WTC11 (cell line): ENCODE measurements around the gene MEGF9. TPM values are rescaled to one million over a fixed set of nuclear protein-coding genes. Genes with fewer than 3 reads are reported as not detected.

Experiments used
- ATAC-seq: fragments of 200-7000 bp; cut with Tn5 transposase; 2 replicates; pipeline ENCODE4 v1.10.0; 2021; ENCODE audit warnings: mild to moderate bottlenecking, moderate library complexity
- CTCF ChIA-PET: fragments of 300-600 bp; sonication (Branson Sonifier 250); formaldehyde crosslinking; loops from one replicate; lab custom pipeline; 2021; ENCODE audit warnings: antibody characterized with exemption; lab: Charles Lee
- POLR2A ChIA-PET: fragments of 350-600 bp; sonication (Branson Sonifier 250); formaldehyde crosslinking; loops from one replicate; lab custom pipeline; 2021; ENCODE audit warnings: antibody characterized with exemption; lab: Charles Lee
- DNase-seq: peaks from one replicate; pipeline ENCODE4 v3.0.0; 2021; ENCODE audit warnings: low spot score
- H3K27ac Mint-ChIP-seq: 2 replicates; pipeline ENCODE4 v1.8.0; 2021; ENCODE audit warnings: mixed read lengths
- H3K27me3 Mint-ChIP-seq: 2 replicates; pipeline ENCODE4 v1.8.0; 2021; ENCODE audit warnings: low read depth, mild to moderate bottlenecking, moderate library complexity, mixed read lengths
- H3K36me3 Mint-ChIP-seq: 2 replicates; pipeline ENCODE4 v1.8.0; 2021; ENCODE audit warnings: mixed read lengths
- H3K4me1 Mint-ChIP-seq: 2 replicates; pipeline ENCODE4 v1.8.0; 2022; ENCODE audit warnings: mixed read lengths
- H3K4me3 Mint-ChIP-seq: 2 replicates; pipeline ENCODE4 v1.8.0; 2021; ENCODE audit warnings: mild to moderate bottlenecking, moderate library complexity, mixed read lengths
- H3K9me3 Mint-ChIP-seq: 2 replicates; pipeline ENCODE4 v1.8.0; 2021; ENCODE audit warnings: mixed read lengths
- ATF3 ChIP-seq: sonication (generic); formaldehyde crosslinking; conservative IDR thresholded peaks from 2 replicates; pipeline ENCODE4 v1.8.1; 2022; ENCODE audit warnings: mild to moderate bottlenecking, missing genetic modification reagents
- EMX1 ChIP-seq: fragments of 250-450 bp; sonication (Bioruptor Pico); IDR thresholded peaks from 2 replicates; pipeline ENCODE4 v1.8.0; 2021; ENCODE audit warnings: mild to moderate bottlenecking
- ERG ChIP-seq: fragments of 250-450 bp; sonication (Bioruptor Pico); IDR thresholded peaks from 2 replicates; pipeline ENCODE4 v1.8.0; 2021; ENCODE audit warnings: mild to moderate bottlenecking
- FOXK1 ChIP-seq: sonication (generic); formaldehyde crosslinking; IDR thresholded peaks from 2 replicates; pipeline ENCODE4 v1.8.0; 2022; ENCODE audit warnings: mild to moderate bottlenecking, moderate library complexity, missing genetic modification reagents
- HMGA2 ChIP-seq: fragments of 250-450 bp; sonication (Bioruptor Pico); IDR thresholded peaks from 2 replicates; pipeline ENCODE4 v1.4.0; 2021; ENCODE audit warnings: mild to moderate bottlenecking, moderate library complexity
- KAT7 ChIP-seq: sonication (generic); formaldehyde crosslinking; IDR thresholded peaks from 2 replicates; pipeline ENCODE4 v1.8.1; 2023; ENCODE audit warnings: missing genetic modification reagents, mild to moderate bottlenecking, borderline replicate concordance
- MLX ChIP-seq: sonication (generic); formaldehyde crosslinking; IDR thresholded peaks from 2 replicates; pipeline ENCODE4 v1.8.1; 2023; ENCODE audit warnings: mild to moderate bottlenecking, missing genetic modification reagents, moderate library complexity
- NR2C2 ChIP-seq: sonication (generic); formaldehyde crosslinking; IDR thresholded peaks from 2 replicates; pipeline ENCODE4 v1.8.0; 2022; ENCODE audit warnings: mild to moderate bottlenecking, missing genetic modification reagents
- RORB ChIP-seq: fragments of 250-450 bp; sonication (Bioruptor Pico); IDR thresholded peaks from 2 replicates; pipeline ENCODE4 v1.9.0; 2021; ENCODE audit warnings: mild to moderate bottlenecking
- STAT6 ChIP-seq: sonication (generic); formaldehyde crosslinking; conservative IDR thresholded peaks from 2 replicates; pipeline ENCODE4 v1.8.1; 2023; ENCODE audit warnings: mild to moderate bottlenecking, low read depth, missing genetic modification reagents, moderate library complexity
- TCF7 ChIP-seq: sonication (generic); formaldehyde crosslinking; IDR thresholded peaks from 2 replicates; pipeline ENCODE4 v1.8.0; 2022; ENCODE audit warnings: mild to moderate bottlenecking, low read depth, missing genetic modification reagents, moderate library complexity
- USF2 ChIP-seq: sonication (generic); formaldehyde crosslinking; IDR thresholded peaks from 2 replicates; pipeline ENCODE4 v1.8.1; 2023; ENCODE audit warnings: mild to moderate bottlenecking, missing genetic modification reagents, moderate library complexity
- ZBTB43 ChIP-seq: sonication (generic); formaldehyde crosslinking; IDR thresholded peaks from 2 replicates; pipeline ENCODE4 v1.8.1; 2023; ENCODE audit warnings: mild to moderate bottlenecking, missing genetic modification reagents
- ZMAT4 ChIP-seq: fragments of 250-450 bp; sonication (Bioruptor Pico); IDR thresholded peaks from 2 replicates; pipeline ENCODE4 v1.9.0; 2021; ENCODE audit warnings: mild to moderate bottlenecking
- ZNF396 ChIP-seq: fragments of 250-450 bp; sonication (Bioruptor Pico); IDR thresholded peaks from 2 replicates; pipeline ENCODE4 v1.8.0; 2021; ENCODE audit warnings: mild to moderate bottlenecking, moderate library complexity, borderline replicate concordance
- ZNF425 ChIP-seq: fragments of 250-450 bp; sonication (Bioruptor Pico); conservative IDR thresholded peaks from 2 replicates; pipeline ENCODE4 v1.9.0; 2021; ENCODE audit warnings: mild to moderate bottlenecking
- ZNF512 ChIP-seq: sonication (generic); formaldehyde crosslinking; IDR thresholded peaks from 2 replicates; pipeline ENCODE4 v1.8.1; 2022; ENCODE audit warnings: missing genetic modification reagents, borderline replicate concordance
- total RNA-seq: library from RNA; stranded (reverse); gene quantifications from 3 replicates; pipeline ENCODE4 v1.2.3, GENCODE V29; 2021

MEGF9 gene
- total RNA-seq, 1 experiment from 2014 or later = 0.92 TPM

- ATAC-seq = no peak
- ChIA-PET CTCF (interaction anchor here (0.6 to 3.0 kb wide), 2 partner anchors 11 to 149 kb away, joined by 5 to 13 read pairs; no protein-coding TSS in a partner anchor), POLR2A (no interaction called here)
- no peak overlapping the region for H3K27ac Mint-ChIP-seq
- H3K4me3 Mint-ChIP-seq = no peak overlapping the region
- no peaks in the 10 kb centered on the region for H3K36me3 Mint-ChIP-seq
- no peaks in the 10 kb centered on the region for H3K27me3 Mint-ChIP-seq
- H3K4me1 Mint-ChIP-seq = no peaks in the 10 kb centered on the region
- DNase-seq = no peak
- peaks cover 7% of the 10 kb centered on the region; the same call in 1 of the 2 replicates for H3K9me3 Mint-ChIP-seq
- no peak for TF ChIP-seq USF2 (CRISPR knock-in tag)
- TF ChIP-seq HMGA2 (CRISPR knock-in tag) = no peak
- no peak for TF ChIP-seq KAT7 (CRISPR knock-in tag)
These were observed 26.9 kb upstream of the MEGF9 start for GRCh38 chr9:120741191-120741590.

- Mint-ChIP-seq H3K4me3 (no peak overlapping the region), H3K9me3 (peaks cover under 1% of the 10 kb centered on the region; the same call in 1 of the 2 replicates), H3K36me3 (no peaks in the 10 kb centered on the region), H3K4me1 (no peaks in the 10 kb centered on the region), H3K27ac (no peak overlapping the region), H3K27me3 (no peaks in the 10 kb centered on the region)
- ATAC-seq = no peak
- no peak for DNase-seq
- POLR2A ChIA-PET = no interaction called here
- TF ChIP-seq HMGA2 (CRISPR knock-in tag) = no peak
- no peak for TF ChIP-seq MLX (CRISPR knock-in tag)
- no peak for TF ChIP-seq ZMAT4 (CRISPR knock-in tag)
- no peak for TF ChIP-seq ZBTB43 (CRISPR knock-in tag)
- no peak for TF ChIP-seq FOXK1 (CRISPR knock-in tag)
- no peak for TF ChIP-seq ZNF425 (CRISPR knock-in tag)
- TF ChIP-seq ZNF396 = no peak
- CTCF ChIA-PET = interaction anchor here (0.6 to 3.0 kb wide), 2 partner anchors 10 to 267 kb away, joined by 3 to 13 read pairs; no protein-coding TSS in a partner anchor
These were observed 25.9 kb upstream of the MEGF9 start for GRCh38 chr9:120740132-120740531.

- Mint-ChIP-seq H3K36me3 (no peaks in the 10 kb centered on the region), H3K27ac (no peak overlapping the region), H3K4me1 (no peaks in the 10 kb centered on the region), H3K4me3 (no peak overlapping the region), H3K9me3 (no peaks in the 10 kb centered on the region), H3K27me3 (no peaks in the 10 kb centered on the region; the same call in 1 of the 2 replicates)
- POLR2A ChIA-PET = no interaction called here
- no peak for DNase-seq
- ATAC-seq = no peak
- CTCF ChIA-PET = no interaction called here
- TF ChIP-seq ATF3 (CRISPR knock-in tag) (no peak), NR2C2 (CRISPR knock-in tag) (no peak), ZMAT4 (CRISPR knock-in tag) (no peak), TCF7 (CRISPR knock-in tag) (no peak), RORB (CRISPR knock-in tag) (no peak), EMX1 (CRISPR knock-in tag) (no peak), KAT7 (CRISPR knock-in tag) (no peak), STAT6 (CRISPR knock-in tag) (no peak), ERG (CRISPR knock-in tag) (no peak), ZNF512 (CRISPR knock-in tag) (no peak)
These were observed 23.3 kb upstream of the MEGF9 start for GRCh38 chr9:120737416-120738165.
